ENCODE data around the gene IZUMO2.

GRCh38 chr19:50154529-50154928 is 8.6 kb downstream of the IZUMO2 start:
- TF ChIP-seq, protein P1, sequence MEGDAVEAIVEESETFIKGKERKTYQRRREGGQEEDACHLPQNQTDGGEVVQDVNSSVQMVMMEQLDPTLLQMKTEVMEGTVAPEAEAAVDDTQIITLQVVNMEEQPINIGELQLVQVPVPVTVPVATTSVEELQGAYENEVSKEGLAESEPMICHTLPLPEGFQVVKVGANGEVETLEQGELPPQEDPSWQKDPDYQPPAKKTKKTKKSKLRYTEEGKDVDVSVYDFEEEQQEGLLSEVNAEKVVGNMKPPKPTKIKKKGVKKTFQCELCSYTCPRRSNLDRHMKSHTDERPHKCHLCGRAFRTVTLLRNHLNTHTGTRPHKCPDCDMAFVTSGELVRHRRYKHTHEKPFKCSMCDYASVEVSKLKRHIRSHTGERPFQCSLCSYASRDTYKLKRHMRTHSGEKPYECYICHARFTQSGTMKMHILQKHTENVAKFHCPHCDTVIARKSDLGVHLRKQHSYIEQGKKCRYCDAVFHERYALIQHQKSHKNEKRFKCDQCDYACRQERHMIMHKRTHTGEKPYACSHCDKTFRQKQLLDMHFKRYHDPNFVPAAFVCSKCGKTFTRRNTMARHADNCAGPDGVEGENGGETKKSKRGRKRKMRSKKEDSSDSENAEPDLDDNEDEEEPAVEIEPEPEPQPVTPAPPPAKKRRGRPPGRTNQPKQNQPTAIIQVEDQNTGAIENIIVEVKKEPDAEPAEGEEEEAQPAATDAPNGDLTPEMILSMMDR (IDR thresholded peaks at IDR 0.05): no peak
- TF ChIP-seq POLR2A (IDR thresholded peaks at IDR 0.05): no peak

Data from body of pancreas (tissue), 4 donors.